Esophagus muscularis mucosa (tissue), 3 donors: Measurements from ENCODE around the gene TMTC3.

ENCODE experiments used
- POLR2A ChIP-seq: fragments of 450-650 bp; IDR thresholded peaks from one replicate; pipeline ENCODE4 v1.6.1; 2017; ENCODE audit warnings: antibody characterized with exemption, moderate library complexity, mild to moderate bottlenecking, low read depth
- POLR2AphosphoS5 ChIP-seq, 2 donors: sonication (generic); formaldehyde crosslinking; IDR thresholded peaks; one replicate each; pipeline ENCODE4 v1.6.1; 2017; ENCODE audit warnings: antibody characterized with exemption in 2 of 2
- TF ChIP-seq, protein P1 (sequence below), 3 experiments: fragments of 200-600 bp in 2 of 3; fragments of 450-650 bp in 1 of 3; sonication (generic) in 2 of 3; IDR thresholded peaks; one replicate each; pipeline ENCODE4 v1.5.1; 2017 to 2019; ENCODE audit warnings: antibody characterized with exemption in 3 of 3, mild to moderate bottlenecking in 2 of 3, moderate library complexity in 1 of 3

DNA sequence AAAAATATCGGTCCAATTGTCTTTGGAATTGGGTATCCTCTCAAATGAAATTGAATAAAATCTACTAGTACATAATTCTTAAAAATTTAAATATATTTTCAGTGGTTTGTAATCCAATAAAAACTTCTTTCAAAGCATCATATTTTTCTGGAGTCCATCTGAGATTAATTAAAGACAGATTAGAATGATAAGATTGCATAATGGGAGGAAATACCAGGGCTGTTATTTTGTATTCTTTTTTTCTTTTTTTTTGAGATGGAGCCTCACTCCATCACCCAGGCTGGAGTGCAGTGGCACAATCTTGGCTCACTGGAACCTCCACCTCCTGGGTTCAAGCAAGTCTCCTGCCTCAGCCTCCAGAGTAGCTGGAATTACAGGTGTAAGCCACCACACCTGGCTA is 103.8 kb downstream of the TMTC3 start:
- TF ChIP-seq, protein P1, sequence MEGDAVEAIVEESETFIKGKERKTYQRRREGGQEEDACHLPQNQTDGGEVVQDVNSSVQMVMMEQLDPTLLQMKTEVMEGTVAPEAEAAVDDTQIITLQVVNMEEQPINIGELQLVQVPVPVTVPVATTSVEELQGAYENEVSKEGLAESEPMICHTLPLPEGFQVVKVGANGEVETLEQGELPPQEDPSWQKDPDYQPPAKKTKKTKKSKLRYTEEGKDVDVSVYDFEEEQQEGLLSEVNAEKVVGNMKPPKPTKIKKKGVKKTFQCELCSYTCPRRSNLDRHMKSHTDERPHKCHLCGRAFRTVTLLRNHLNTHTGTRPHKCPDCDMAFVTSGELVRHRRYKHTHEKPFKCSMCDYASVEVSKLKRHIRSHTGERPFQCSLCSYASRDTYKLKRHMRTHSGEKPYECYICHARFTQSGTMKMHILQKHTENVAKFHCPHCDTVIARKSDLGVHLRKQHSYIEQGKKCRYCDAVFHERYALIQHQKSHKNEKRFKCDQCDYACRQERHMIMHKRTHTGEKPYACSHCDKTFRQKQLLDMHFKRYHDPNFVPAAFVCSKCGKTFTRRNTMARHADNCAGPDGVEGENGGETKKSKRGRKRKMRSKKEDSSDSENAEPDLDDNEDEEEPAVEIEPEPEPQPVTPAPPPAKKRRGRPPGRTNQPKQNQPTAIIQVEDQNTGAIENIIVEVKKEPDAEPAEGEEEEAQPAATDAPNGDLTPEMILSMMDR (IDR thresholded peaks at IDR 0.05): no peak
- TF ChIP-seq POLR2A: no peak
- TF ChIP-seq POLR2AphosphoS5 (IDR thresholded peaks at IDR 0.05): no peak
